PFSK-1 (cell line): ENCODE data around the gene AIF1L.

Experiments
- FOXP2 ChIP-seq: optimal IDR thresholded peaks from 2 replicates; pipeline ENCODE3; 2011; ENCODE audit warnings: borderline replicate concordance, control low read depth, inconsistent platforms; ENCODE audit not compliant: insufficient read depth; ENCODE audit errors: extremely low read length, extremely low read depth
- POLR2AphosphoS5 ChIP-seq: IDR thresholded peaks from 2 replicates; pipeline ENCODE4 v1.6.1; 2012; ENCODE audit warnings: low read depth, mild to moderate bottlenecking, control low read depth, low read length, moderate library complexity
- REST ChIP-seq, 2 experiments: IDR thresholded peaks; 2 replicates each; pipeline versions ENCODE4 v1.6.1 to v1.8.0; 2011 to 2012; ENCODE audit warnings: low read depth in 2 of 2, low read length in 2 of 2, control low read depth in 1 of 2, inconsistent platforms in 1 of 2, mild to moderate bottlenecking in 1 of 2, moderate library complexity in 1 of 2; ENCODE audit not compliant: insufficient read depth in 1 of 2
- SIN3A ChIP-seq: IDR thresholded peaks from 2 replicates; pipeline ENCODE4 v1.6.1; 2012; ENCODE audit warnings: mild to moderate bottlenecking, low read length, moderate library complexity, borderline replicate concordance; ENCODE audit not compliant: insufficient read depth
- TAF1 ChIP-seq: IDR thresholded peaks from 2 replicates; pipeline ENCODE4 v1.6.1; 2012; ENCODE audit warnings: low read length, control low read depth, borderline replicate concordance; ENCODE audit not compliant: insufficient read depth

GRCh38 chr9:131098391-131099101, 2.2 kb downstream of the AIF1L start:
- no peak for TF ChIP-seq SIN3A
- no peak for TF ChIP-seq POLR2AphosphoS5
- TF ChIP-seq REST (IDR thresholded peaks at IDR 0.05; ENCODE audit: insufficient read depth in 1 of 2, low read depth in 2 of 2, low read length in 2 of 2) = no peak
- no peak for TF ChIP-seq FOXP2
- TF ChIP-seq TAF1 = no peak
